GM13976 (cell line): ENCODE data around the gene LRRC47.

Experiments used
- DNase-seq: peaks from one replicate; pipeline ENCODE4 v3.0.0; 2012; ENCODE audit warnings: low spot score
- CTCF ChIP-seq: IDR thresholded peaks from 2 replicates; pipeline ENCODE4 v1.5.1; 2012; ENCODE audit warnings: borderline replicate concordance, mild to moderate bottlenecking; ENCODE audit not compliant: insufficient read depth; ENCODE audit errors: extremely low read depth, missing control alignments, control extremely low read depth
- in situ Hi-C: fragments of 300-500 bp; cut with MboI; formaldehyde crosslinking; loops from one replicate; pipeline ENCODE4 v1.12.0; 2022; ENCODE audit warnings: low sequenced_read_pairs, mixed read lengths, inconsistent platforms; ENCODE audit not compliant: unreplicated experiment

The LRRC47 gene

GRCh38 chr1:3787745-3788605 lies 8.3 kb downstream of the LRRC47 start:
- no peak for TF ChIP-seq CTCF
- in situ Hi-C loops: no loop called here
- no peak for DNase-seq

- no peak for DNase-seq
- in situ Hi-C loops: no loop called here
- no peak for TF ChIP-seq CTCF
These were observed 9.0 kb downstream of the LRRC47 start for GRCh38 chr1:3787349-3787715.

- in situ Hi-C loops: no loop called here
- TF ChIP-seq CTCF: no peak
- DNase-seq: no peak
These were observed 9.6 kb downstream of the LRRC47 start for GRCh38 chr1:3786468-3787348.

- DNase-seq: no peak
- in situ Hi-C loops: no loop called here
- peak; percentile 5 for TF ChIP-seq CTCF
These were observed 10.7 kb downstream of the LRRC47 start for GRCh38 chr1:3785456-3786157.

GRCh38 chr1:3785045-3785444 lies 11.3 kb downstream of the LRRC47 start:
- no peak for TF ChIP-seq CTCF
- in situ Hi-C loops: no loop called here
- no peak for DNase-seq
